Lung (tissue), 12 donors: Measurements from ENCODE around the gene RAB29. TPM values are rescaled to one million over a fixed set of nuclear protein-coding genes. Genes with fewer than 3 reads are reported as not detected.

Experiments used
- ATAC-seq: fragments of 200-7000 bp; cut with Tn5 transposase; one replicate; pipeline ENCODE4 v1.9.1; 2020; ENCODE audit warnings: moderate number of reproducible peaks; ENCODE audit not compliant: insufficient read depth, low FRiP score
- DNase-seq, 3 donors: peaks; one replicate each; pipeline ENCODE4 v3.0.0-alpha.2; 2013 to 2017
- H3K27ac ChIP-seq, 2 donors: one replicate each; pipeline ENCODE4 v1.5.1; 2013; ENCODE audit warnings: mild to moderate bottlenecking in 2 of 2, moderate library complexity in 2 of 2, control low read depth in 1 of 2, inconsistent platforms in 1 of 2, low read depth in 1 of 2, low read length in 1 of 2
- H3K27me3 ChIP-seq, 3 donors: one replicate each; pipeline ENCODE4 v1.5.1; 2013; ENCODE audit warnings: low read length in 2 of 3; ENCODE audit not compliant: control insufficient read depth in 3 of 3, insufficient read depth in 3 of 3
- H3K36me3 ChIP-seq, 4 donors: one replicate each; pipeline ENCODE4 v1.5.1; 2013; ENCODE audit warnings: low read length in 4 of 4, mild to moderate bottlenecking in 1 of 4, moderate library complexity in 1 of 4; ENCODE audit not compliant: control insufficient read depth in 4 of 4, insufficient read depth in 4 of 4
- H3K4me1 ChIP-seq, 5 donors: one replicate each; pipeline ENCODE4 v1.5.1; 2013; ENCODE audit warnings: low read length in 5 of 5, mild to moderate bottlenecking in 2 of 5, moderate library complexity in 1 of 5; ENCODE audit not compliant: control insufficient read depth in 5 of 5, insufficient read depth in 5 of 5
- H3K4me3 ChIP-seq: one replicate; pipeline ENCODE4 v1.5.1; 2013; ENCODE audit warnings: mild to moderate bottlenecking, control low read depth, moderate library complexity
- H3K9ac ChIP-seq, 2 donors: one replicate each; pipeline ENCODE4 v1.5.1; 2013; ENCODE audit warnings: low read length in 2 of 2, control low read depth in 1 of 2; ENCODE audit not compliant: insufficient read depth in 1 of 2
- H3K9me3 ChIP-seq, 4 donors: one replicate each; pipeline ENCODE4 v1.5.1; 2013; ENCODE audit warnings: low read length in 3 of 4, mild to moderate bottlenecking in 1 of 4, moderate library complexity in 1 of 4; ENCODE audit not compliant: control insufficient read depth in 4 of 4, insufficient read depth in 3 of 4
- WGBS, 2 donors: extraction: QIAGEN DNeasy Blood & Tissue Kit; methylation state at CpG; one replicate each; pipeline ENCODE4 v1.1.7; 2013; 5-methylcytosine and 5-hydroxymethylcytosine counted together
- polyA plus RNA-seq, 2 donors: library from polyadenylated mRNA; stranded (reverse); fragments of 200-250 nt; gene quantifications; one replicate each; pipeline ENCODE4 v1.2.1, GENCODE V29; 2013
- total RNA-seq, 2 donors: library from RNA; depleted of rRNA in 1 of 2; stranded (reverse); fragments of >200 nt in 1 of 2; gene quantifications; one replicate each; pipeline ENCODE4 v1.2.1, GENCODE V29; 2014 to 2021
- TF ChIP-seq, protein P1 (sequence below): IDR thresholded peaks from 2 replicates; pipeline ENCODE4 v1.5.1; 2012; ENCODE audit warnings: mild to moderate bottlenecking; ENCODE audit errors: control extremely low read depth, extremely low read depth
- donor health status: control.
- donor health status: control.
- donor health status: Bipolar disorder and iron deficiency.
- donor health status: healthy.
- donor health status: DM: yes; HTN: yes; CAD: no.

The RAB29 gene
- total and polyA plus RNA-seq, 4 donors = 8.7 to 20.0 (median 15.5) TPM

GRCh38 chr1:205805082-205805711 lies 29.9 kb upstream of the RAB29 start:
- Histone ChIP-seq H3K4me3 (no peak overlapping the region), H3K9ac (no peak overlapping the region), H3K36me3 (peaks cover 2 to 11% (median 4%) of the 10 kb centered on the region in 4 donors), H3K4me1 (peaks cover 4 to 20% (median 12%) of the 10 kb centered on the region in 5 donors), H3K27me3 (no peaks in the 10 kb centered on the region), H3K27ac (no peak overlapping the region), H3K9me3 (no peaks in the 10 kb centered on the region)
- DNase-seq = no peak
- TF ChIP-seq, protein P1, sequence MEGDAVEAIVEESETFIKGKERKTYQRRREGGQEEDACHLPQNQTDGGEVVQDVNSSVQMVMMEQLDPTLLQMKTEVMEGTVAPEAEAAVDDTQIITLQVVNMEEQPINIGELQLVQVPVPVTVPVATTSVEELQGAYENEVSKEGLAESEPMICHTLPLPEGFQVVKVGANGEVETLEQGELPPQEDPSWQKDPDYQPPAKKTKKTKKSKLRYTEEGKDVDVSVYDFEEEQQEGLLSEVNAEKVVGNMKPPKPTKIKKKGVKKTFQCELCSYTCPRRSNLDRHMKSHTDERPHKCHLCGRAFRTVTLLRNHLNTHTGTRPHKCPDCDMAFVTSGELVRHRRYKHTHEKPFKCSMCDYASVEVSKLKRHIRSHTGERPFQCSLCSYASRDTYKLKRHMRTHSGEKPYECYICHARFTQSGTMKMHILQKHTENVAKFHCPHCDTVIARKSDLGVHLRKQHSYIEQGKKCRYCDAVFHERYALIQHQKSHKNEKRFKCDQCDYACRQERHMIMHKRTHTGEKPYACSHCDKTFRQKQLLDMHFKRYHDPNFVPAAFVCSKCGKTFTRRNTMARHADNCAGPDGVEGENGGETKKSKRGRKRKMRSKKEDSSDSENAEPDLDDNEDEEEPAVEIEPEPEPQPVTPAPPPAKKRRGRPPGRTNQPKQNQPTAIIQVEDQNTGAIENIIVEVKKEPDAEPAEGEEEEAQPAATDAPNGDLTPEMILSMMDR = no peak
- ATAC-seq = no peak
- 65 to 74% methylated on average over 5 of the region's 5 CpGs for WGBS, 2 donors

DNA sequence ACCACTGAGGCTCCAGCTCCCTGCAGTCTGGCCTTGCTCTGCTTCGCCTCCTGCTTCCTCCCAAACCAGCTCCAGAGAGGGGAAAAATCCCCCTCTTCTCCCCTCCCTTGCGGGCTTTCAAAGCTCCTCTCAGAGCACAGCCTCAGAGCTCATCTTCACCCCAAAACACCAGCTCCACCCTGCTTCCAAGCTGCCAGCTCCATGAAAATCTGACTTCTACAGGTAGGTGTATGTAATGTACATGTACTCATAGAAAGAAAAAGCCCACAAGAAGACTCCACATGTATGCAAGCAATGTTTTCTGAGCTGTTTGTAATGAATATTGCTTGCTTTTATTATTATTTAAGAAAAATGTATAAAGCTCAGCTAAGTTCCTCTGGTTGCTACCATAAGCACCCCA lies 29.3 kb upstream of the RAB29 start:
- TF ChIP-seq, protein P1 = no peak
- WGBS, 2 donors = 92 to 100% methylated on average over 2 of the region's 2 CpGs
- ATAC-seq = no peak
- peaks cover 4 to 16% (median 12%) of the 10 kb centered on the region in 5 donors for H3K4me1 ChIP-seq
- no peak for DNase-seq
- peaks cover 2 to 8% (median 3%) of the 10 kb centered on the region in 4 donors for H3K36me3 ChIP-seq
- no peak overlapping the region for H3K9ac ChIP-seq
- H3K4me3 ChIP-seq = no peak overlapping the region
- H3K27me3 ChIP-seq = no peaks in the 10 kb centered on the region
- H3K27ac ChIP-seq = no peak overlapping the region
- no peaks in the 10 kb centered on the region for H3K9me3 ChIP-seq

DNA sequence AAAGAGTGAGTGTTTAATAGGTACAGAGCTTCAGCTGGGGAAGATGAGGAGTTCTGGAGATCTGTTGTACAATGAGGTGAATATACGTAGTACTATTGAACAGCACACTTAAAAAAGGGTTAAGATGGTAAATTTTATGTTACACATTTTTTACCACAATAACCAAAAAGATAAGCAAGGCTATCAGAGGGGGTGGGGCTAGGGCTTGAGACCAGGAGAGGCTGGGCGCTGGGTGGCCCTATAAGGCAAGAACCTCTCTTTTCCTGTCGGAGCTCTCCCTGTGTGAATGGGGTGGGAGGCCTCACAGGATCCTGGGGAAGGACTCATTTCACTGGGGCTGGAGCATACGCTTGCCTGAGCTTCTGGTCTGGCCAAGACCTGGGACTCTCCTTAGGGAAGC lies 28.7 kb upstream of the RAB29 start:
- TF ChIP-seq, protein P1 = no peak
- Histone ChIP-seq H3K9ac (no peak overlapping the region), H3K4me1 (peaks cover 0 to 16% (median 8%) of the 10 kb centered on the region in 5 donors), H3K9me3 (no peaks in the 10 kb centered on the region), H3K4me3 (no peak overlapping the region), H3K27me3 (no peaks in the 10 kb centered on the region), H3K27ac (peak overlapping the region in 1 of 2 donors; percentile 37), H3K36me3 (peaks cover 2 to 9% (median 4%) of the 10 kb centered on the region in 4 donors)
- ATAC-seq = no peak
- no peak for DNase-seq
- 70 to 85% methylated on average over 4 of the region's 4 CpGs for WGBS, 2 donors
